Cerebellar cortex (tissue), 1 donor: ENCODE results near the gene EIF5B.
A peak's percentile ranks its signal among the peaks of the same experiment; 100 is the strongest.

ENCODE experiments used
- DNase-seq: peaks from one replicate; pipeline ENCODE4 v3.0.0-alpha.2; 2015; ENCODE audit warnings: low spot score

EIF5B gene

GRCh38 chr2:99406137-99406536 is 68.9 kb downstream of the EIF5B start:
- no peak for DNase-seq

GRCh38 chr2:99410276-99410675 is 73.1 kb downstream of the EIF5B start:
- DNase-seq: no peak

- DNase-seq: no peak
Measured at GRCh38 chr2:99414566-99414965, 77.4 kb downstream of the EIF5B start.

- DNase-seq: no peak
Measured at GRCh38 chr2:99417396-99417795, 80.2 kb downstream of the EIF5B start.

GRCh38 chr2:99420031-99420430 is 82.8 kb downstream of the EIF5B start:
- DNase-seq: no peak

GRCh38 chr2:99420751-99421299 is 83.6 kb downstream of the EIF5B start:
- no peak for DNase-seq

GRCh38 chr2:99421469-99421868 is 84.3 kb downstream of the EIF5B start:
- DNase-seq: no peak

GRCh38 chr2:99422599-99422998 is 85.4 kb downstream of the EIF5B start:
- DNase-seq: no peak

- DNase-seq: peak; percentile 62
Measured at GRCh38 chr2:99424371-99424770, 87.2 kb downstream of the EIF5B start.

- no peak for DNase-seq
Measured at GRCh38 chr2:99425022-99425421, 87.8 kb downstream of the EIF5B start.

GRCh38 chr2:99430614-99431291 is 93.6 kb downstream of the EIF5B start:
- peak; percentile 53 for DNase-seq

- DNase-seq: no peak
Measured at GRCh38 chr2:99431587-99432275, 94.5 kb downstream of the EIF5B start.

GRCh38 chr2:99433340-99433739 is 96.2 kb downstream of the EIF5B start:
- no peak for DNase-seq

- DNase-seq: no peak
Measured at GRCh38 chr2:99436874-99437273, 99.7 kb downstream of the EIF5B start.

GRCh38 chr2:99439971-99440505 is 102.8 kb downstream of the EIF5B start:
- DNase-seq: no peak

- peak; percentile 48 for DNase-seq
Measured at GRCh38 chr2:99442837-99443236, 105.6 kb downstream of the EIF5B start.

GRCh38 chr2:99444222-99444621 is 107.0 kb downstream of the EIF5B start:
- DNase-seq: no peak

GRCh38 chr2:99445065-99445464 is 107.9 kb downstream of the EIF5B start:
- DNase-seq: no peak

GRCh38 chr2:99448556-99448955 is 111.4 kb downstream of the EIF5B start:
- DNase-seq: no peak

- no peak for DNase-seq
Measured at GRCh38 chr2:99450199-99450598, 113.0 kb downstream of the EIF5B start.
